AG04449 (cell line): ENCODE results near the gene MON1A.

ENCODE experiments used
- CTCF ChIA-PET: fragments of 350-600 bp; formaldehyde crosslinking; extraction: SDS; loops from one replicate; lab custom pipeline; 2021; ENCODE audit warnings: antibody characterized with exemption; lab: Yijun Ruan, JAX
- POLR2A ChIA-PET: fragments of 400-600, 350-600 bp; formaldehyde crosslinking; extraction: SDS; loops from one replicate; lab custom pipeline; 2020; ENCODE audit warnings: antibody characterized with exemption, inconsistent platforms; lab: Yijun Ruan, JAX
- DNase-seq: peaks from one replicate; pipeline ENCODE4 v3.0.0-alpha.2; 2010; ENCODE audit warnings: low read depth, low spot score
- H3K4me3 ChIP-seq: 2 replicates; pipeline ENCODE4 v1.5.1; 2011; ENCODE audit warnings: low read depth, mild to moderate bottlenecking, control low read depth, low read length
- CTCF ChIP-seq: IDR thresholded peaks from one replicate; pipeline ENCODE4 v1.5.1; 2011; ENCODE audit warnings: mild to moderate bottlenecking, moderate library complexity, low read length, control low read depth, inconsistent platforms; ENCODE audit not compliant: insufficient read depth; ENCODE audit errors: missing control alignments

Gene MON1A

GRCh38 chr3:49966233-49966942 is 36.8 kb upstream of the MON1A start:
- ChIA-PET CTCF (interaction anchor here (1.7 kb wide), 1 partner anchor 12 kb away, joined by 4 read pairs; no protein-coding TSS in a partner anchor), POLR2A (no interaction called here)
- no peak overlapping the region for H3K4me3 ChIP-seq
- TF ChIP-seq CTCF: no peak
- no peak for DNase-seq

GRCh38 chr3:49955636-49956035 is 26.0 kb upstream of the MON1A start:
- POLR2A ChIA-PET: interaction anchor here (1.6 kb wide), 1 partner anchor 15 kb away, joined by 8 read pairs; the partner anchor contains the start of gene RBM6

GRCh38 chr3:49952924-49953323 is 23.3 kb upstream of the MON1A start:
- no peak overlapping the region for H3K4me3 ChIP-seq
- no peak for TF ChIP-seq CTCF
- POLR2A ChIA-PET: no interaction called here
- CTCF ChIA-PET: no interaction called here
- DNase-seq: no peak

More at GRCh38 chr3:49955636-49956035, 26.0 kb upstream of the MON1A start:
- no peak overlapping the region for H3K4me3 ChIP-seq
- no peak for DNase-seq
- CTCF ChIA-PET: interaction anchor here (1.4 kb wide), 1 partner anchor 20 kb away, joined by 4 read pairs; no protein-coding TSS in a partner anchor
- no peak for TF ChIP-seq CTCF

- no peak for TF ChIP-seq CTCF
- CTCF ChIA-PET: interaction anchor here (1.8 kb wide), 1 partner anchor 14 kb away, joined by 3 read pairs; no protein-coding TSS in a partner anchor
- POLR2A ChIA-PET: interaction anchor here (0.6 kb wide), 1 partner anchor 181 kb away, joined by 4 read pairs; no protein-coding TSS in a partner anchor
- DNase-seq: no peak
- H3K4me3 ChIP-seq: no peak overlapping the region
Measured at GRCh38 chr3:49942651-49943050, 13.0 kb upstream of the MON1A start.

- peak overlapping the region; percentile 96 for H3K4me3 ChIP-seq
- TF ChIP-seq CTCF: no peak
- POLR2A ChIA-PET: interaction anchor here (1.0 to 2.7 kb wide), 6 partner anchors 12 to 163 kb away, joined by 3 to 42 read pairs (median 8); partner anchors contain the start of genes INKA1 and MON1A
- DNase-seq: no peak
- CTCF ChIA-PET: interaction anchor here (0.6 to 1.6 kb wide), 3 partner anchors 12 to 138 kb away, joined by 3 to 5 read pairs (median 3); partner anchors contain the start of gene INKA1
Measured at GRCh38 chr3:49940667-49941249, 11.1 kb upstream of the MON1A start.
